MM.1S (cell line): ENCODE measurements around the gene S1PR1.
A peak's percentile ranks its signal among the peaks of the same experiment; 100 is the strongest.

Source experiments
- DNase-seq: peaks from one replicate; pipeline ENCODE4 v3.0.0-alpha.2; 2015
- H2AFZ ChIP-seq: fragments of 300-600 bp; sonication (generic); 2 replicates; pipeline ENCODE4 v1.6.0; 2016; ENCODE audit warnings: antibody characterized with exemption, low read length
- H3F3A ChIP-seq: fragments of 300-600 bp; sonication (generic); 2 replicates; pipeline ENCODE4 v1.6.1; 2016; ENCODE audit warnings: mild to moderate bottlenecking, antibody characterized with exemption, low read length, moderate library complexity, mixed read lengths; ENCODE audit not compliant: insufficient read depth
- H3K27ac ChIP-seq: fragments of 300-600 bp; sonication (generic); 2 replicates; pipeline ENCODE4 v1.5.1; 2016; ENCODE audit warnings: mild to moderate bottlenecking, low read length
- H3K27me3 ChIP-seq: fragments of 300-600 bp; sonication (generic); replicated peaks from 2 replicates; pipeline ENCODE4 v1.6.0; 2016; ENCODE audit warnings: low read length; ENCODE audit not compliant: insufficient read depth
- H3K36me3 ChIP-seq: fragments of 300-600 bp; sonication (generic); replicated peaks from 2 replicates; pipeline ENCODE4 v1.6.1; 2016; ENCODE audit warnings: mild to moderate bottlenecking, low read length, mixed read lengths; ENCODE audit not compliant: insufficient read depth
- H3K4me1 ChIP-seq: fragments of 300-600 bp; sonication (generic); 2 replicates; pipeline ENCODE4 v1.6.1; 2016; ENCODE audit warnings: low read length, mixed read lengths
- H3K4me2 ChIP-seq: fragments of 300-600 bp; sonication (generic); 2 replicates; pipeline ENCODE4 v1.6.0; 2016; ENCODE audit warnings: low read depth, low read length
- H3K4me3 ChIP-seq: fragments of 300-600 bp; sonication (generic); 2 replicates; pipeline ENCODE4 v1.5.1; 2016; ENCODE audit warnings: low read length, mixed read lengths
- H3K79me2 ChIP-seq: fragments of 300-600 bp; sonication (generic); 2 replicates; pipeline ENCODE4 v1.6.1; 2016; ENCODE audit warnings: mixed run types, low read length, mixed read lengths
- H3K9ac ChIP-seq: fragments of 300-600 bp; sonication (generic); 2 replicates; pipeline ENCODE4 v1.6.1; 2016; ENCODE audit warnings: low read length, mixed read lengths
- H3K9me2 ChIP-seq: fragments of 300-600 bp; sonication (generic); replicated peaks from 2 replicates; pipeline ENCODE4 v1.6.1; 2016; ENCODE audit warnings: mild to moderate bottlenecking, low read length, mixed read lengths; ENCODE audit not compliant: insufficient read depth
- H3K9me3 ChIP-seq: fragments of 300-600 bp; sonication (generic); replicated peaks from 2 replicates; pipeline ENCODE4 v1.6.1; 2016; ENCODE audit warnings: mild to moderate bottlenecking, low read length, mixed read lengths; ENCODE audit not compliant: insufficient read depth
- H4K20me1 ChIP-seq: fragments of 300-600 bp; sonication (generic); 2 replicates; pipeline ENCODE4 v1.6.1; 2016; ENCODE audit warnings: mild to moderate bottlenecking, low read length, moderate library complexity, mixed read lengths; ENCODE audit not compliant: insufficient read depth
- EZH2 ChIP-seq: fragments of 300-600 bp; sonication (generic); optimal IDR thresholded peaks from 2 replicates; pipeline ENCODE3; 2017; ENCODE audit warnings: low read depth, mild to moderate bottlenecking, antibody characterized with exemption, low read length, mixed read lengths
- EZH2phosphoT487 ChIP-seq: fragments of 300-600 bp; sonication (generic); IDR thresholded peaks from 2 replicates; pipeline ENCODE4 v1.6.1; 2018; ENCODE audit warnings: antibody characterized with exemption, low read length
- TF ChIP-seq, protein P1 (sequence below): fragments of 300-600 bp; sonication (generic); IDR thresholded peaks from 2 replicates; pipeline ENCODE4 v1.5.1; 2016; ENCODE audit warnings: antibody characterized with exemption, low read length, mixed read lengths

The S1PR1 gene

DNA sequence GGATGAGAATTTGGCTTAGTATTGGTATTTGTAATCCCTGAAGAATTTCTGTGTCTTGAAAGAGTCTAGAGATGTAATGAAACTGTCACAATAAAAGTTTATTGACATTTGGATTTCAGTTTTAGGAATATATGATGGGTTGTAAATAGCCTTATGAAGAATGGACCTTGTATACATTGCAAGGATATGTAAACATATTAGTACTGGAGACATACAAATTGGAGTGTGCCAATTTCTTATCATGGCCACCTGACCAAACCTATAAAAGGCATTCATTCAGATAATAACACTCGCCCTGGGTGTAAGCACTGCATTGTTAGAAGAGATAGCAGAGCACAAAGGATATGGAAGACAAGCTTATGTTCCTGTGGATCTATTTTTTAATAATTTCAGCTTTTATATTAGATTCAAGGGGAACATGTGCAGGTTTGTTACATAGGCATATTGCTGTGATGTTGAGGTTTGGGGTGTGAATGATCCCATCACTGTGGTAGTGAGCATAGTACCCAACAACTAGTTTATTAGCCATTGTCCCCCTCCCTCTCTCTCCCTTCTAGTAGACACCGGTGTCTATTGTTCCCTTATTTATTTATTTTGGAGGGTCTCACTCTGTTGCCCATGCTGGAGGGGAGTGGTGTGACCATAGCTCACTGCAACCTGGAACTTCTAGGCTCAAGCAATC lies 8.6 kb downstream of the S1PR1 start:
- DNase-seq: no peak
- H3K9me2 ChIP-seq: no peaks in the 10 kb centered on the region
- H3K36me3 ChIP-seq: no peaks in the 10 kb centered on the region
- no peak overlapping the region for H3K9ac ChIP-seq
- H3K27me3 ChIP-seq: peaks cover 5% of the 10 kb centered on the region; the same call in 1 of the 2 replicates
- peaks cover 11% of the 10 kb centered on the region; the same call in 1 of the 2 replicates for H3F3A ChIP-seq
- peaks cover 16% of the 10 kb centered on the region for H3K4me1 ChIP-seq
- no peaks in the 10 kb centered on the region for H3K79me2 ChIP-seq
- no peak overlapping the region for H3K4me2 ChIP-seq
- no peaks in the 10 kb centered on the region for H3K9me3 ChIP-seq
- no peak overlapping the region for H3K4me3 ChIP-seq
- TF ChIP-seq EZH2: no peak
- TF ChIP-seq, protein P1, sequence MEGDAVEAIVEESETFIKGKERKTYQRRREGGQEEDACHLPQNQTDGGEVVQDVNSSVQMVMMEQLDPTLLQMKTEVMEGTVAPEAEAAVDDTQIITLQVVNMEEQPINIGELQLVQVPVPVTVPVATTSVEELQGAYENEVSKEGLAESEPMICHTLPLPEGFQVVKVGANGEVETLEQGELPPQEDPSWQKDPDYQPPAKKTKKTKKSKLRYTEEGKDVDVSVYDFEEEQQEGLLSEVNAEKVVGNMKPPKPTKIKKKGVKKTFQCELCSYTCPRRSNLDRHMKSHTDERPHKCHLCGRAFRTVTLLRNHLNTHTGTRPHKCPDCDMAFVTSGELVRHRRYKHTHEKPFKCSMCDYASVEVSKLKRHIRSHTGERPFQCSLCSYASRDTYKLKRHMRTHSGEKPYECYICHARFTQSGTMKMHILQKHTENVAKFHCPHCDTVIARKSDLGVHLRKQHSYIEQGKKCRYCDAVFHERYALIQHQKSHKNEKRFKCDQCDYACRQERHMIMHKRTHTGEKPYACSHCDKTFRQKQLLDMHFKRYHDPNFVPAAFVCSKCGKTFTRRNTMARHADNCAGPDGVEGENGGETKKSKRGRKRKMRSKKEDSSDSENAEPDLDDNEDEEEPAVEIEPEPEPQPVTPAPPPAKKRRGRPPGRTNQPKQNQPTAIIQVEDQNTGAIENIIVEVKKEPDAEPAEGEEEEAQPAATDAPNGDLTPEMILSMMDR: no peak
- TF ChIP-seq EZH2phosphoT487: no peak
- H3K27ac ChIP-seq: no peak overlapping the region
- H4K20me1 ChIP-seq: no peaks in the 10 kb centered on the region
- no peak overlapping the region for H2AFZ ChIP-seq

DNA sequence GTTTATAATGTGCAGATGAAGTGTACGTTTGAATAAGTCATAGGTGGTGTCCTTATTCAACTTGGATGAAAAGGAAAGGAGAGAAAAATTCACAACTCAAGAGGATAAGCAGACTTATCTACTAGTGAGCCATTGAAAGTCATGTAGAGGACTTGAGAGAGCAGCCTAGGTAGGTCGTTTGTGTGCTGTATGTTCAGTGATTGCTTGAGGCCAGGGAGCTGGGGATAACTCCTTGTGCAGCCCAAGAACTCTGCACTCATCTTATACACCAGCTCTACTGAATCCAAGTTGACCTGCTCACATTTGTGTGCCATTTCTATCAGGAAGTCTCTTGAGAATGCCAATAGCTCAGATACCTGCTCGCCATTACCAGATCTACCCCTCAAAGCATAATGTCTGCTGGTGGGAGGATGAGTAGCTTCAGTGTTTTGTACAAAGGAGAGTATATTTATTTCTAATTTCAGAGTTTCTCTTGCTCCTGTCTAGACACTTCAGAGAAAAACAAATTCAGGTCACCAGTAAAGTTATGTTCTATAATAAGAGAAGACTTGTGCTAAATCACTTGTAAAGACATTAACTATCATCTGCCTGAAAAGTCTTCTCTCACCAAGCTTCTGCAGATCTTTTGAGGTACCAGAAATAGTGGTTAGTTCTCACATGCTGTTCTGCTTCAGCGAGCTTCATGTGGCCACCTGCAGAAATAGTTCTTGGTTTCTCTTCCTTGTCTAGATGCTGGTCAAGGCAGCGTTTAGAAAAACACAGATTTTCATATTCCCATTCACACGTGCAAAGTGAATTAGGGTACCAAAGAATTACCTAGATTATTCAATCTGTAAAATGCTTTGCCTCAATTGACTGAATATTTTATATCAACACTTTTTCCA lies 10.8 kb downstream of the S1PR1 start:
- H3K9me3 ChIP-seq: no peaks in the 10 kb centered on the region
- H3K79me2 ChIP-seq: no peaks in the 10 kb centered on the region
- no peaks in the 10 kb centered on the region for H3K9me2 ChIP-seq
- TF ChIP-seq EZH2phosphoT487: no peak
- no peak for TF ChIP-seq EZH2
- TF ChIP-seq, protein P1: no peak
- no peak overlapping the region for H3K4me3 ChIP-seq
- H3K4me2 ChIP-seq: no peak overlapping the region
- H4K20me1 ChIP-seq: no peaks in the 10 kb centered on the region
- H3K9ac ChIP-seq: no peak overlapping the region
- peaks cover 2% of the 10 kb centered on the region; the same call in 1 of the 2 replicates for H3K27me3 ChIP-seq
- no peak overlapping the region for H2AFZ ChIP-seq
- peaks cover 7% of the 10 kb centered on the region; the same call in 1 of the 2 replicates for H3K4me1 ChIP-seq
- peaks cover 4% of the 10 kb centered on the region; the same call in 1 of the 2 replicates for H3F3A ChIP-seq
- H3K27ac ChIP-seq: no peak overlapping the region
- peak; percentile 52 for DNase-seq
- no peaks in the 10 kb centered on the region for H3K36me3 ChIP-seq

DNA sequence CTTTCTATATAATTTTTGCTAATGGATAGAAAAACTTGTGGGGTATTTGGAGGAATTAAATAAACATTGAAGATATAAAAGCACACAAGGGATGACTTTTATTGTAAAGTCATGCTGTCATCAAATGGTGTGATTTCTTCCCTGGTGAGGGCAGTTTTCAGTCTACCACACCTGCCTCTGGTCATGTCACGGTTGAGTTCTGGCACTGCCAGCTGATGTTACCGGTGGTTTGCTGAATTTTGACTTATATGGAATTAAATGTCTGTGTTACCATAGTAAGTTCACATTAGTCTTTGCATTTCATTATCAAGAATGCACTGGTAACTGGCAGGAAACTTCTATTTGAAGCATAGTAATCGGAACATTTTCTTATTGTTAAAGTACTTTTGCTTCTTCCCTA lies 13.4 kb downstream of the S1PR1 start:
- H3K27ac ChIP-seq: no peak overlapping the region
- TF ChIP-seq, protein P1: no peak
- no peak for TF ChIP-seq EZH2
- no peak for TF ChIP-seq EZH2phosphoT487
- no peaks in the 10 kb centered on the region for H3K9me3 ChIP-seq
- H3K4me3 ChIP-seq: no peak overlapping the region
- no peaks in the 10 kb centered on the region for H3K79me2 ChIP-seq
- H3K4me2 ChIP-seq: no peak overlapping the region
- H4K20me1 ChIP-seq: no peaks in the 10 kb centered on the region
- H2AFZ ChIP-seq: no peak overlapping the region
- H3F3A ChIP-seq: peaks cover 4% of the 10 kb centered on the region; the same call in 1 of the 2 replicates
- no peaks in the 10 kb centered on the region for H3K27me3 ChIP-seq
- no peaks in the 10 kb centered on the region for H3K9me2 ChIP-seq
- no peak for DNase-seq
- H3K9ac ChIP-seq: no peak overlapping the region
- H3K36me3 ChIP-seq: no peaks in the 10 kb centered on the region
- H3K4me1 ChIP-seq: peaks cover 7% of the 10 kb centered on the region; the same call in 1 of the 2 replicates
